ENCODE data around the gene AK5. TPM values are rescaled to one million over a fixed set of nuclear protein-coding genes. Genes with fewer than 3 reads are reported as not detected.

Gene AK5
- total and polyA plus RNA-seq, 7 donors: 0.14 to 0.49 (median 0.30) TPM; not detected in 2

- no peaks in the 10 kb centered on the region for H3K4me1 ChIP-seq
- TF ChIP-seq, protein P1, sequence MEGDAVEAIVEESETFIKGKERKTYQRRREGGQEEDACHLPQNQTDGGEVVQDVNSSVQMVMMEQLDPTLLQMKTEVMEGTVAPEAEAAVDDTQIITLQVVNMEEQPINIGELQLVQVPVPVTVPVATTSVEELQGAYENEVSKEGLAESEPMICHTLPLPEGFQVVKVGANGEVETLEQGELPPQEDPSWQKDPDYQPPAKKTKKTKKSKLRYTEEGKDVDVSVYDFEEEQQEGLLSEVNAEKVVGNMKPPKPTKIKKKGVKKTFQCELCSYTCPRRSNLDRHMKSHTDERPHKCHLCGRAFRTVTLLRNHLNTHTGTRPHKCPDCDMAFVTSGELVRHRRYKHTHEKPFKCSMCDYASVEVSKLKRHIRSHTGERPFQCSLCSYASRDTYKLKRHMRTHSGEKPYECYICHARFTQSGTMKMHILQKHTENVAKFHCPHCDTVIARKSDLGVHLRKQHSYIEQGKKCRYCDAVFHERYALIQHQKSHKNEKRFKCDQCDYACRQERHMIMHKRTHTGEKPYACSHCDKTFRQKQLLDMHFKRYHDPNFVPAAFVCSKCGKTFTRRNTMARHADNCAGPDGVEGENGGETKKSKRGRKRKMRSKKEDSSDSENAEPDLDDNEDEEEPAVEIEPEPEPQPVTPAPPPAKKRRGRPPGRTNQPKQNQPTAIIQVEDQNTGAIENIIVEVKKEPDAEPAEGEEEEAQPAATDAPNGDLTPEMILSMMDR (IDR thresholded peaks at IDR 0.05): no peak
- H3K36me3 ChIP-seq (ENCODE audit: insufficient read depth in 1 of 2, low read depth in 1 of 2): no peaks in the 10 kb centered on the region
- intact Hi-C loops (cut with DNase I): no loop called here
- H3K27ac ChIP-seq: no peak overlapping the region
- H3K9me3 ChIP-seq: no peaks in the 10 kb centered on the region
- DNase-seq (no peak), ATAC-seq (no peak)
- no peak overlapping the region for H3K4me3 ChIP-seq
- no peaks in the 10 kb centered on the region for H3K27me3 ChIP-seq (ENCODE audit: insufficient read depth in 3 of 3, low read length in 2 of 3)
Measured at GRCh38 chr1:77336729-77337128, 54.9 kb downstream of the AK5 start.

DNA sequence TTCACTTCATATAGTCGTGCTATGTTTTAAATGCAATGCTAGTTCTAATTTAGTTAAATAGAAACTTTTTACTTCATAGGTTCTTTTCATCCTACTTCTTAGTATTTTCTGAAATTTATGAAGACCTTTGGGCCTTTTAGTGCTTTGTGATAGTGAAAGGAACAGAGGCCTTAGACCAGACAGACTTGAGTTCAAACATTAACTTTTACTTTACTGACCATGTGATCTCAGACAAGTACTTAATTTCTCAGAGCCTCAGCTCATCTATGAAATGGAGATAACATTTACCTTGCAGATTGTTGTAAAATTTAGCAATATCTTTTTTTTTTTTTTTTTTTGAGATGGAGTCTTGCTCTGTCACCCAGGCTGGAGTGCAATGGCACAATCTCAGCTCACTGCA lies 57.5 kb downstream of the AK5 start:
- DNase-seq (no peak), ATAC-seq (no peak)
- TF ChIP-seq, protein P1 (IDR thresholded peaks at IDR 0.05): no peak
- Histone ChIP-seq H3K4me3 (no peak overlapping the region), H3K27me3 (ENCODE audit: insufficient read depth in 3 of 3, low read length in 2 of 3) (no peaks in the 10 kb centered on the region), H3K9me3 (no peaks in the 10 kb centered on the region), H3K27ac (no peak overlapping the region), H3K4me1 (no peaks in the 10 kb centered on the region), H3K36me3 (ENCODE audit: insufficient read depth in 1 of 2, low read depth in 1 of 2) (no peaks in the 10 kb centered on the region)
- WGBS, 3 donors: 91 to 95% (median 91%) methylated on average over 1 of the region's 1 CpG
- intact Hi-C loops (cut with DNase I): no loop called here

DNA sequence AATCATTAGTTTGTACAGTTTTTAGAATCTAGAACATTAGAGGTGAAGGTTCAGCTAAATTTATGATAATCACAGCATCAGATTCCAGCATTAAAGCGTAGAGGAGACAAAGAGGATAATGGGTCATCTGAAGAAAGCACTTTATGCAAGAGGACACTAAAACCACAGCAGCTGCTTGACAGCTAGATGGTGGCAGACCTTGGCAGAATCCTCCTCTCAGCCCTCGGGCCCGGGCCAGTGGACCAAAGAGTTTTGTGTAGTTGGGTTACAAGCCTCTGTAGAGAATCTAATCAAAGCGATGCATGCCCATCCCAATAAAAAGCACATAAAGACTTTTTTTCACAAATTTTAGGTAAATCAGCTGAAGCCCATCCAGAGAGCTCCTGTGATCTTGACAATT lies 59.4 kb downstream of the AK5 start:
- WGBS, 3 donors: 48 to 66% (median 58%) methylated on average over 4 of the region's 4 CpGs
- ATAC-seq (no peak), DNase-seq (no peak)
- H3K27me3 ChIP-seq (ENCODE audit: insufficient read depth in 3 of 3, low read length in 2 of 3): no peaks in the 10 kb centered on the region
- no peaks in the 10 kb centered on the region for H3K9me3 ChIP-seq
- intact Hi-C loops (cut with DNase I): no loop called here
- no peaks in the 10 kb centered on the region for H3K36me3 ChIP-seq (ENCODE audit: insufficient read depth in 1 of 2, low read depth in 1 of 2)
- no peak overlapping the region for H3K4me3 ChIP-seq
- no peak overlapping the region for H3K27ac ChIP-seq
- H3K4me1 ChIP-seq: no peaks in the 10 kb centered on the region
- TF ChIP-seq, protein P1 (IDR thresholded peaks at IDR 0.05): no peak

DNA sequence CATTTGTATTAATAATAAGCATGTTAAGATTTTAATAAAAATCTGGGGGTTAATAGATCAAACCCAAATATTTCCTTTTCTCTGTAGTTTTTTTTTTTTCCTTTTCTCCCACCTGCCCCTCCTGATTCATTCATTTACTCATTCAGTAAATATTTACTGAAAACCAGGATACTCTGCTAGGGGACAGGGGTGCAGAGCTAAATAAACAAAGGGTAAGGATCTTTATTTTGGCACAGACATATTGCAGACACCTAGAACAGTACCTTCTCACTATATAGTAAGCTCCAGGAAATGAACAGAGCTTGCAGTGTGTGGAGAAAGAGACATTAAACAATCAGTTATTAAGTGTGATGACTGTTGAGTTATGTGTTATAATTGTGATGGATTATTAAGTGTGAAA lies 60.9 kb downstream of the AK5 start:
- DNase-seq: no peak
- Histone ChIP-seq H3K4me3 (no peak overlapping the region), H3K36me3 (ENCODE audit: insufficient read depth in 1 of 2, low read depth in 1 of 2) (no peaks in the 10 kb centered on the region), H3K4me1 (no peaks in the 10 kb centered on the region), H3K27ac (no peak overlapping the region), H3K9me3 (no peaks in the 10 kb centered on the region), H3K27me3 (ENCODE audit: insufficient read depth in 3 of 3, low read length in 2 of 3) (no peaks in the 10 kb centered on the region)
- intact Hi-C loops (cut with DNase I): no loop called here
- no peak for ATAC-seq
- TF ChIP-seq, protein P1 (IDR thresholded peaks at IDR 0.05): no peak

DNA sequence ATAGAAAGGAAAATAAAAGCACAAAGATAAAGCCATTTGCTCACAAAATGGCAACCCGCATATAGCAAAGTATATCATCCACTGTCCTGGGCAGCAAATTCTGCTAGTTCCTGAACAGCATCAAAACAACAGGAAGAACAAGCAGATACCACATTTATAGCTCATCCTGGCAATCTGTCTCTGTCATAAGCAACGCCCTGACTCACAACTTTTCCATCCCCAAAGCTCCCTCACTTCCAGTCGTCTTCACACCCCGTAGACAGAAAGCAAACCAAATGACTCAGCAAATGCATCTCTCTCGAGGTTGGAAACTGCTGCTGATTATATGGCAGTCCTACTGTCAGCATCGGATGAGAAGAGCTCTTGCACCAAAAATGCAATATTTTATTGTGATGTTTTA lies 65.8 kb downstream of the AK5 start:
- Histone ChIP-seq H3K9me3 (no peaks in the 10 kb centered on the region), H3K4me1 (no peaks in the 10 kb centered on the region), H3K27ac (no peak overlapping the region), H3K4me3 (no peak overlapping the region), H3K27me3 (ENCODE audit: insufficient read depth in 3 of 3, low read length in 2 of 3) (no peaks in the 10 kb centered on the region), H3K36me3 (ENCODE audit: insufficient read depth in 1 of 2, low read depth in 1 of 2) (no peaks in the 10 kb centered on the region)
- no peak for DNase-seq
- intact Hi-C loops (cut with DNase I): no loop called here
- ATAC-seq: no peak
- WGBS, 3 donors: 56 to 67% (median 64%) methylated on average over 6 of the region's 6 CpGs
- TF ChIP-seq, protein P1 (IDR thresholded peaks at IDR 0.05): no peak
